GM12872 (cell line): Measurements from ENCODE around the gene USP15.

Source experiments
- CTCF ChIP-seq: IDR thresholded peaks from 3 replicates; pipeline ENCODE4 v1.5.1; 2011; ENCODE audit warnings: low read depth, mild to moderate bottlenecking, low read length, moderate library complexity; ENCODE audit not compliant: insufficient read depth

Gene USP15

GRCh38 chr12:62296001-62296400 is 35.8 kb downstream of the USP15 start:
- TF ChIP-seq CTCF, result no peak

GRCh38 chr12:62297321-62297720 is 37.1 kb downstream of the USP15 start:
- TF ChIP-seq CTCF, result no peak

DNA sequence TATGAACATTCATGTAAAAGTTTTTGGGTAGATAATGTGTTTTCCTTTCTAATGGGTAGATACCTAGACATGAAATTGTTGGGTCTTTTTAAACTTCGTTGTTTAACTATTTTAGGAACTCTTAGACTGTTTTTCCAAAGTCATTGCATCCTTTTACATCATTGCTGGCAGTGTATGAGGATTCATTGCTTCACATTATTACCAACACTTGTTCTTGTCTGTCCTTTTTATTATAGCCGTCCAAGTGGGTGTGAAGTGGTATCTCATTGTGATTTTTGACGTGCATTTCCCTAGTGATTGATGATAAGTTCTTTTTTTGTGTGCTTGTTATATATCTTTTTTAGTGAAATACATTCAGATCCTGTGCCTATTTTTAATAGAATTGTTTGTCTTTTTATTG is 39.4 kb downstream of the USP15 start:
- no peak for TF ChIP-seq CTCF

- no peak for TF ChIP-seq CTCF
Observed at GRCh38 chr12:62301080-62301798, 41.0 kb downstream of the USP15 start.

DNA sequence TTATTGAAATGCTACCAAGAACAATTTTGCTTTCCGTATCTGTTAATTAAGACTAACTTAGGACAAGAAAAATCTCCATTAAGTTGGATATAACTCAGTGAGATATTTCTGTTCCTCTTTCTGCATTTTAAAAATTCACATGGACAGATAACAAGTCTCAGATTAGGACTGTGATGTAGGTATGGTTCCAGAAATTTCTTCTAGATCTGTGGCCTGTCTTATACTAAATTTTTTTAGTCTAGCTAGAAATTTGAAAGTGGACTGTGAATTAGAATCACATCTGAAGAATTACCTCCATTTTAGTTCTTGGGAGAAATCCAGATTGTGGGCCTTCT is 41.6 kb downstream of the USP15 start:
- no peak for TF ChIP-seq CTCF

DNA sequence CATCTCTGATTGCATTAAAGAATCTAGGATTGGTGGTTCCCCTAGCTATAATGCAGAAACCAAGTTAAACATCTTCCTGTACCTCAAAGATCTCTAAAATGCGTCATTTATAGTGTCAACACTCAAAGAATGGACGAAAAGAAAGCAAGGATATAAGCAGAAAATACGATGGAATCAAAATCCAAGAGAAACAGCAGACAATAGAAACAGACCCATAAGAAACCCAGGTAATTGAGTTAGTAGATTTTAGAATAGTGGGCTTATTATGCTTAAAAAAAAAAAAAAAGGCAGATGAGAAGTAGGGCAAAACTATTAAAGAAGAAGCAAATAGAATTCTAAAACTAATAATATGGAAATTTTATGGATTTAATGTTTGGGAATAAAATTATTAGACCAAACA is 44.4 kb downstream of the USP15 start:
- TF ChIP-seq CTCF, result no peak

DNA sequence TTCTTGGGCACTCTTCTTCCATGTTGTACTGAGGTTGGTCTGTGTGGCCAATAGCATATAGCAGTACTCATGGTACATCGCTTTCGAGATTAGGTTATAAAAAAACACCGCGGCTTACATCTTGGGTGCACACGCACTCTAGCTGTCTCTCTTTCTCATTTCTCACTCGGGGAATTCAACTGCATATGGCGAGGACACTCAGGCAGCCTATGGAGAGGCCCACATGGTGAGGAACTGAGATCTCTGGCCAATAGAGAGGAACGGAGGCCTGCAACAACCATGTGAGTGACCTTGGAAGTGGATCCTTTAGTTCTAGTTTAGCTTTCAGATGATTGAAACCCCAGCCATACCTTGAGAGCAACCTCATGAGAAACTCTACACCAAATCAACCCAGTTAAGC is 45.6 kb downstream of the USP15 start:
- no peak for TF ChIP-seq CTCF
